Tibial nerve (tissue), 4 donors: ENCODE data around the gene ZNF41. TPM values are rescaled to one million over a fixed set of nuclear protein-coding genes. Genes with fewer than 3 reads are reported as not detected.
A peak's percentile ranks its signal among the peaks of the same experiment; 100 is the strongest.

Experiments used
- DNase-seq, 2 donors: peaks; one replicate each; pipeline ENCODE4 v3.0.0-alpha.2; 2019; ENCODE audit warnings: low spot score in 2 of 2
- H3K27ac ChIP-seq, 4 donors: fragments of 200-600 bp; sonication (generic) in 3 of 4; one replicate each; pipeline ENCODE4 v1.5.1; 2017 to 2019; ENCODE audit warnings: mild to moderate bottlenecking in 1 of 4
- H3K27me3 ChIP-seq, 2 donors: fragments of 200-600 bp; sonication (generic) in 1 of 2; one replicate each; pipeline versions ENCODE4 v1.5.1 to v1.6.0; 2017 to 2019
- H3K36me3 ChIP-seq, 3 donors: fragments of 200-600 bp; sonication (generic); one replicate each; pipeline ENCODE4 v1.5.1; 2018 to 2019
- H3K4me1 ChIP-seq, 4 donors: fragments of 200-600 bp; sonication (generic) in 3 of 4; one replicate each; pipeline ENCODE4 v1.5.1; 2017 to 2019
- H3K4me3 ChIP-seq, 4 donors: fragments of 200-600 bp; sonication (generic) in 3 of 4; one replicate each; pipeline ENCODE4 v1.5.1; 2017 to 2019; ENCODE audit warnings: mild to moderate bottlenecking in 1 of 4, moderate library complexity in 1 of 4
- H3K9me3 ChIP-seq, 4 donors: fragments of 200-600 bp; sonication (generic) in 3 of 4; one replicate each; pipeline ENCODE4 v1.5.1; 2017 to 2019
- EP300 ChIP-seq, 2 donors: sonication (generic); formaldehyde crosslinking; IDR thresholded peaks; one replicate each; pipeline ENCODE4 v1.6.1; 2017; ENCODE audit warnings: antibody characterized with exemption in 2 of 2, mild to moderate bottlenecking in 1 of 2
- POLR2A ChIP-seq, 2 donors: fragments of 450-650 bp; IDR thresholded peaks; one replicate each; pipeline ENCODE4 v1.6.1; 2017; ENCODE audit warnings: antibody characterized with exemption in 2 of 2, mild to moderate bottlenecking in 2 of 2, moderate library complexity in 2 of 2
- WGBS, 2 donors: methylation state at CpG; one replicate each; pipeline ENCODE4 v1.1.5; 2018; 5-methylcytosine and 5-hydroxymethylcytosine counted together
- total RNA-seq, 4 donors: library from RNA; depleted of rRNA; stranded (reverse); fragments of >200 nt; gene quantifications; one replicate each; pipeline ENCODE4 v1.1.0, GENCODE V29; 2016
- TF ChIP-seq, protein P1 (sequence below), 5 experiments: fragments of 200-600 bp in 3 of 5; fragments of 450-650 bp in 2 of 5; sonication (generic) in 3 of 5; IDR thresholded peaks; one replicate each; pipeline ENCODE4 v1.5.1; 2016 to 2019; ENCODE audit warnings: antibody characterized with exemption in 5 of 5, mild to moderate bottlenecking in 3 of 5, moderate library complexity in 2 of 5

Gene ZNF41
- total RNA-seq, 4 donors from 2014 or later, result 6.9 to 9.8 (median 7.8) TPM

DNA sequence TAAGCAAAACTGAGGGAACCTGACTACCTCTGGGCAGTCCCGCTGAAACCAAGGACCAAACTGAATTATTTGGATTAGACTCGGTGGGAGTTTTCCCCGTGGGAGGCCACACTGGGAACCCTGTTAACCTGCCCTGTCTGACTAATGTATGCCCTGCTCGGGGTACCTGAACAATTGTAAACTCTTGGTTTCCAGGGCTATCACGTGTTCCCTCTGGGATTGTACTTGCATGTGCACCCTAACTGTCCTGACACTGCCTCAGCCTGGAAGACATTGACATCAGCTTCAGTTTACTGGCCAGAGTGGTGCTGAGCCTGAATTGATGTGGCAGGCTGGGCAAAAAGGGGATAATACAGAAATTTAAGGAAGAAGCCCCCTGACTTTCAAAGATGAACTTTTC is 20.1 kb upstream of the ZNF41 start:
- Histone ChIP-seq H3K4me3 (no peak overlapping the region), H3K27ac (peak overlapping the region in 1 of 4 donors; percentile 7), H3K27me3 (peaks cover 0 to 5% of the 10 kb centered on the region in 2 donors), H3K9me3 (no peaks in the 10 kb centered on the region), H3K36me3 (no peaks in the 10 kb centered on the region), H3K4me1 (peaks cover 0 to 12% (median 0%) of the 10 kb centered on the region in 4 donors)
- TF ChIP-seq EP300 (IDR thresholded peaks at IDR 0.05) (no peak), POLR2A (IDR thresholded peaks at IDR 0.05) (no peak)
- TF ChIP-seq, protein P1, sequence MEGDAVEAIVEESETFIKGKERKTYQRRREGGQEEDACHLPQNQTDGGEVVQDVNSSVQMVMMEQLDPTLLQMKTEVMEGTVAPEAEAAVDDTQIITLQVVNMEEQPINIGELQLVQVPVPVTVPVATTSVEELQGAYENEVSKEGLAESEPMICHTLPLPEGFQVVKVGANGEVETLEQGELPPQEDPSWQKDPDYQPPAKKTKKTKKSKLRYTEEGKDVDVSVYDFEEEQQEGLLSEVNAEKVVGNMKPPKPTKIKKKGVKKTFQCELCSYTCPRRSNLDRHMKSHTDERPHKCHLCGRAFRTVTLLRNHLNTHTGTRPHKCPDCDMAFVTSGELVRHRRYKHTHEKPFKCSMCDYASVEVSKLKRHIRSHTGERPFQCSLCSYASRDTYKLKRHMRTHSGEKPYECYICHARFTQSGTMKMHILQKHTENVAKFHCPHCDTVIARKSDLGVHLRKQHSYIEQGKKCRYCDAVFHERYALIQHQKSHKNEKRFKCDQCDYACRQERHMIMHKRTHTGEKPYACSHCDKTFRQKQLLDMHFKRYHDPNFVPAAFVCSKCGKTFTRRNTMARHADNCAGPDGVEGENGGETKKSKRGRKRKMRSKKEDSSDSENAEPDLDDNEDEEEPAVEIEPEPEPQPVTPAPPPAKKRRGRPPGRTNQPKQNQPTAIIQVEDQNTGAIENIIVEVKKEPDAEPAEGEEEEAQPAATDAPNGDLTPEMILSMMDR (IDR thresholded peaks at IDR 0.05), result no peak
- 52 to 87% methylated on average over 5 of the region's 5 CpGs for WGBS, 2 donors
- no peak for DNase-seq

DNA sequence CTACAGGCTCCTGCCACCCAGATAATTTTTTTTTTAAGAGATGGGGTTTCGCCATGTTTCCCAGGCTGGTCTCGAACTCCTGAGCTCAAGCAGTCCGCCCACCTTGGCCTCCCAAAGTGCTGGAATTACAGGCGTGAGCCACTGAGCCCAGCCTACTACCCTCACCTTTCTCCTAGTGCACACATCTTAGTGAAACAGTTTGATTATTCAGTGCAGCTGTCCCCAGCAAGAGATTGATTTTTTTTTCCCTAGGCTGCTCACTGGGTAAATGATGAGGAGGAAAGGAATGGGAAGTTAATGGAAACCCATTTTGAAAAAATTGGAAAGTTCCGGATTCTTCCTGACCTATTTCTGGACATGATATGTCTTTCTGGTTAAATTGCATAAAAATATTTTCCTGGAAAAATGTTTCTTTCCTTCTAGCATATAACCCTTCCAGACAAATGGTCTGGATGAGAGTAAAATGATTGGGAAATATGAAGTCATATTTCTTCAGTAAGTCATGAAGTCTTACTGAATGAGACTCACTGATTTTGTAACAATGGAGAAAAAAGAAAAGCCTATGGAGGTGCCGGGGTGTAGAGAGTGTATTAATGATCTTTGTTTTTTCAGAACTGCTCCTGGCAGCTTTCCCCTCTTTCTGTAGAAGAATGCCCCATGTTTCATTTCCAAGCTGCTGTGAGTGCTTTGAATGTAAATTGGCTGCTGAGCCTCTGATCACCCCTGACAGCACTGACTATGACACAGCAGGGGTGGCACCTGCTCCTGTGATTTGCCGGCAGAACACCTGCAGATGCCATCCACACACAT is 19.5 kb upstream of the ZNF41 start:
- Histone ChIP-seq H3K4me1 (peaks cover 0 to 12% (median 0%) of the 10 kb centered on the region in 4 donors), H3K36me3 (no peaks in the 10 kb centered on the region), H3K4me3 (no peak overlapping the region), H3K27ac (peak overlapping the region in 1 of 4 donors; percentile 33), H3K27me3 (peaks cover 0 to 5% of the 10 kb centered on the region in 2 donors), H3K9me3 (no peaks in the 10 kb centered on the region)
- TF ChIP-seq, protein P1 (IDR thresholded peaks at IDR 0.05), result no peak
- no peak for TF ChIP-seq EP300 (IDR thresholded peaks at IDR 0.05)
- TF ChIP-seq POLR2A (IDR thresholded peaks at IDR 0.05), result no peak
- DNase-seq, result no peak
- 69 to 74% methylated on average over 6 to 7 of the region's 7 CpGs for WGBS, 2 donors

DNA sequence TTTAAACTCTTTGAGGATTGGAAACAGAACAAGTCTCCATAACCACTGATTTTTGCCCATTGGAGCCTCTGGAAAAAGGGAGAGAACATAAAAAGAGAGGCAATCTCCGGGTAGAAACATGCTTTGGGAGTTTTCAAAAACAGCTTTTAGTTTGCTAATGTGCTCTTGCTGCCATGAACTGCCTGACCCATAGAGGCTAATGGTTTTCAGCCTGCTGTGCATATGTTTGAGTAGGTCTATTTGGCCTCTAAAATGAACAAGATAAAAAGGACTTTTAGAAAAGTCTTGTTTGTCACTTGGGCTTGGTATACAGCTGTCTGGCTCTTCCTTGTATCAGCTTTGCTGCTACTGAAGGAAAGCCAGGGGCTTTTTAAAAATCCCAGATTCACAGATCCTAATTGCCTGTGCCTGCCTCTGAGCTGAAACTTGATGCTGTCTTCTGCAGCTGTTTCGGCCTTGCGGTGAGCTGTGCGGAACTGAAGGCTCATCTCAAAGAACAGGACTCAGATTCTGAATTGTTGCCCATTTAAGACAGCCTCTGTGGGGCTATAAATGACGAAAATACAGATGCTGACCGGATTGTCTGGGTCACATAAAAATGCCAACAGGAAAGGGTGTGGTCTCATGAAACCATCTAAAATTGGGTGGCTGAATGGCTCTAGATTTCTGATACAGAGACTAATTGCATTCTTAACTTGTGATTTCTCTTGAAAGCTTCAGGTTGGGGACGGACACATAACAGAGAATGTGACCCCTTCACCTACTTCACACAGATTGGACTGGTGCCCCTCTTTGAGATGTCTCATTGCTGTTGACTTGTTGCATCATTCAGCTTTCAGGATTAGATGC is 18.4 kb upstream of the ZNF41 start:
- Histone ChIP-seq H3K4me1 (peaks cover 0 to 12% (median 0%) of the 10 kb centered on the region in 4 donors), H3K27me3 (peaks cover 0 to 5% of the 10 kb centered on the region in 2 donors), H3K9me3 (no peaks in the 10 kb centered on the region), H3K36me3 (no peaks in the 10 kb centered on the region), H3K27ac (peak overlapping the region in 2 of 4 donors; percentile 28 to 47), H3K4me3 (no peak overlapping the region)
- DNase-seq, result no peak
- TF ChIP-seq, protein P1 (IDR thresholded peaks at IDR 0.05), result no peak
- TF ChIP-seq EP300 (IDR thresholded peaks at IDR 0.05) (no peak), POLR2A (IDR thresholded peaks at IDR 0.05) (no peak)
- 15 to 40% methylated on average over 7 of the region's 7 CpGs for WGBS, 2 donors

DNA sequence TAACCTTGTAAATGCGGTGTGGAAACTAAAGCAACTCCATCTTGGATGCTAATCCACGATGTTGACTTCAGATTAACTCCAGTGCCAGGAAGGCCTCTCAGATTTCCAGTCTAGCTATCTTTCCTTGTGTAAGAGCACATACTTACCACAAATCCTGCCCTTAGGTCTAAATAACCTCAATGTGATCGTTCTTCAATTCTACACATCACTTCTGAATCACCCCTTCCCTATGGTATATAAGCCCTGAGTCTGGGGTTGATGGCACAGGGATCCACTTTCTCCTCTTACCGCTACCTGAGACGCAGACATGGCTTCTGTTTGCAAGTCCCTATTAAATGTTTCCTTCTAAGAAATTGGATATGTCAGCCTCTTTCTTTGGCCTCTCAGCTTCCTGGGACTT is 17.5 kb upstream of the ZNF41 start:
- peaks cover 0 to 5% of the 10 kb centered on the region in 2 donors for H3K27me3 ChIP-seq
- TF ChIP-seq, protein P1 (IDR thresholded peaks at IDR 0.05), result no peak
- no peak for TF ChIP-seq EP300 (IDR thresholded peaks at IDR 0.05)
- no peak for TF ChIP-seq POLR2A (IDR thresholded peaks at IDR 0.05)
- peaks cover 0 to 12% (median 0%) of the 10 kb centered on the region in 4 donors for H3K4me1 ChIP-seq
- H3K4me3 ChIP-seq, result no peak overlapping the region
- WGBS, 2 donors, result 66 to 73% methylated on average over 5 of the region's 5 CpGs
- no peak overlapping the region for H3K27ac ChIP-seq
- no peaks in the 10 kb centered on the region for H3K36me3 ChIP-seq
- no peak for DNase-seq
- no peaks in the 10 kb centered on the region for H3K9me3 ChIP-seq
